Posterior vena cava (tissue), 2 donors: Measurements from ENCODE around the gene ZNF221. TPM values are rescaled to one million over a fixed set of nuclear protein-coding genes. Genes with fewer than 3 reads are reported as not detected.
"Not testable (repeated sequence)": the region's sequence is repeated elsewhere in the genome, so short reads cannot be mapped to it uniquely, and the experiment has no call there.

Experiments used
- DNase-seq: peaks from one replicate; pipeline ENCODE4 v3.0.0-alpha.2; 2020; ENCODE audit warnings: low spot score
- intact Hi-C, 2 donors: fragments of 100-400 bp; cut with DNase I; formaldehyde crosslinking; loops; one replicate each; pipeline versions ENCODE4 v1.14.1 to v1.14.2; 2022 to 2023
- total RNA-seq, 2 donors: library from RNA; stranded (reverse); fragmentation: NEBNext Ultra II Directional; extraction: Animal tissue kit (Norgen Biotek cat#: 25700); gene quantifications; one replicate each; pipeline ENCODE4 v1.2.1, GENCODE V29; 2021
- donor health status: DM: yes; HTN: yes; CAD: no.
- donor health status: DM: yes; HTN: yes; CAD: no.

ZNF221 gene
- total RNA-seq, 2 donors from 2014 or later = 4.4 to 7.4 TPM

DNA sequence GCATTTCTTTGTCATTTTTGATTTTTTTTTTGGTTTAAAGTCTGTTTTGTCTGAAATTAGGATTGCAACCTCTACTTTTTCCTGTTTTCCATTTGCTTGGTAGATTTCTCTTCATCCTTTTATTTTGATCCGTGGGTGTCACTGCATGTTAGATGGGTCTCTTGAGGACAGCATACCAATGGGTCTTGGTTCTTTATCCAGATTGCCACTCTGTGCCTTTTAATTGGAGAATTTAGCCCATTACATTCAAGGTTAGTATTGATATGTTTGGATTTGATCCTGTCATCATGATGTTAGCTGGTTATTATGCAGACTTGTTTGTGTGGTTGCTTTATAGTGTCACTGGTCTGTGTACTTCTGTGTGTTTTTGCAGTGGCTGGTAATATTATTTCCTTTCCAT is 3.6 kb upstream of the ZNF221 start:
- intact Hi-C loops, DNase-seq: not testable (repeated sequence)

DNA sequence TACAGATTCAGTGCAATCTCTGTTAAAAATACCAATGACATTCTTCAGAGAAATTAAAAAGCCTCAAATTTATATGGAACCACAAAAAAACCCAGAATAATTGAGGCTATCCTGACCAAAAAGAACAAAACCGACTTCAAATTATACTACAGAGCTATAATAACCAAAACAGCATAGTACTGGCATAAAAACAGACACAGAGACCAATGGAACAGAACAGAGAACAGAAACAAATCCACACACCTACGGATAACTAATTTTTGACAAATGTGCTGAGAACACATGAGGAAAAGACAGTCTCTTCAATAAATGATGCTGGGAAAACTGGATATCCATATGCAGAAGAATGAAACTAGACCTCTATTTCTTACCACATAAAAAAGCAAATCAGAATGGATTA is 1.2 kb upstream of the ZNF221 start:
- DNase-seq, intact Hi-C loops: not testable (repeated sequence)

DNA sequence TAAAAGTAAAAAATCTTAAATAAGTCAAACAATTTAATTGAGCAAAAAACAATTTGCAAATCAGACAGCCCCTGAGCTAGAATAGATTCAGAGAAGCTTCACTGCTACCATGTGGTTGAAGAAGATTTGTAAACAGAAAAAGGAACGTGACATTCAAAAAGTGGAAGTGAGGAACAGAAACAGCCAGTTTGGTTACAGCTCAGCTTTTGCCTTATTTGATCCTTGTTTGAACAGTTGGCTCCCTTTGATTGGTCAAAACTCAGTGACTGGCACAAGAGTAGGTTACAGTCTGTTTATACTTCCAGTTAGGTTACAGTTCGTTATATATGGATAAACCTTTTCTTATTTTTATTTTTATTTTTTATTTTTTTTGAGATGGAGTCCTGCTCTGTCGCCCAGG is 5.8 kb downstream of the ZNF221 start:
- intact Hi-C loops = no loop called here
- DNase-seq = no peak

DNA sequence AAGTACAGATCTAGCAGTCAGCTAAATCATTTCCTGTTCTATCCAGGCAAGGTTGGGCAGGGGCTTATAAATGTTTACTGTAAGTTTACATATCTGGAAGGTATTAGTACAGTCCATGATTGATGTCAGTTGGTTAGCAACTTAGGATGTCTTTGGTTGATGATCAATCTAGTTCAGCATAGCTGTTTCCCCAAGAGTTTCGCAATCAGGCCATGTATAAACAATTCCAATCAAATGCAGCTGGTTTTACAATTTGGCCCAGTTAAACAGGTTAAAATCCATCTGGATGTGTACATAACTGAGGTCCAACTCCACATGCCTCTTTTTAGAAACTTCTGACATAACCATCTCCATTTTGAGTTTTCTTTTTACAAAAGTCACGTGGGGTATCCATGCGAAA is 6.9 kb downstream of the ZNF221 start:
- no peak for DNase-seq
- intact Hi-C loops = no loop called here

DNA sequence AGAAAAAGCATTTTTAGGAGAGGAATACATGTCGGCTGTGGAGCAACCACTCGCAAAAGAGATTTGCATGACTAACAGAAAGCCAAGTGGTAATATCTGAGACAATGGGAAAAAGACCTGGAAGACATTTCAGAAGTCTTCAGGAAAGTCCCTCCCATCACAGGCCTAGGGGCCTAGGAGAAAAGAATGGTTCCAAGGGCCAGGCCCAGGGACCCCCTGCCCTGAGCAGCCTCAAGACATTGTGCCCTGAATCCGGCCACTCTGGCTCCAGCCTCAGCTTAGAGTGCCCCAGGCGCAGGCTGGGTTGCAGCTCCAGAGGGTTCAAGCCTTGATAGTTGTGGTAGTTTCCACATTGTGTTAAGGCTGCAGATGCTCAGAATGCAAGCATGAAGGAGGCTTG is 9.4 kb downstream of the ZNF221 start:
- intact Hi-C loops = no loop called here
- no peak for DNase-seq

DNA sequence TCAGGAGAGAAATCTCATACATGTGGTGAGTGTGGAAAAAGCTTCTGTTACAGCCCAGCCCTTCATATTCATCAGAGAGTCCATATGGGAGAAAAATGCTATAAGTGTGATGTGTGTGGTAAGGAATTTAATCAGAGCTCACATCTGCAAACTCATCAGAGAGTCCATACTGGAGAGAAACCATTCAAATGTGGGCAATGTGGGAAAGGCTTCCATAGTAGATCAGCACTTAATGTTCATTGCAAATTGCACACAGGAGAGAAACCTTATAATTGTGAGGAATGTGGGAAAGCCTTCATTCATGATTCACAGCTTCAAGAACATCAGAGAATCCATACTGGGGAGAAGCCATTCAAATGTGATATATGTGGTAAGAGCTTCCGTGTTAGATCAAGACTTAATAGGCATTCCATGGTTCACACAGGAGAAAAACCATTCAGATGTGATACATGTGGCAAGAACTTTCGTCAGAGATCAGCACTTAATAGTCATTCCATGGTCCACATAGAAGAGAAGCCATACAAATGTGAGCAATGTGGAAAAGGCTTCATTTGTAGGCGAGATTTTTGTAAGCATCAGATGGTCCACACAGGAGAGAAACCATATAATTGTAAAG is 15.2 kb downstream of the ZNF221 start:
- no peak for DNase-seq
- intact Hi-C loops = no loop called here

DNA sequence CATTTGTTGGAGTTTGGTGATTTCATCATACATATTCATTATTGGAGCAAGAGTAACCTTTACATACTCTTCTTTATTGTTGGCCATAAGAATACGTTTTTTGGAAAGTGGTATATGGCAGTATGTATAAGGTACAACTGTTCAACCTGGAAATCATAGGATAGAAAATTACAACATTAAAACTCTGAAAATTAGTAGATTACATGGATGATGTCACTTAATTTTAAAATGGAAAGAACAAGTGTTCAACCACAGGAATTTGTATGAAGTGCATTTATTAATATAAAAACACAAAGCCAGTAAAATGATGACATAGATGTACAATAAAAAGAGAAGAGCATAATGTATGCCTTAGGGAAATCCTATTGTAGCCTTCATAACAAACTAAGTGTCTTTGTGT is 25.7 kb downstream of the ZNF221 start:
- intact Hi-C loops = no loop called here
- DNase-seq = no peak

DNA sequence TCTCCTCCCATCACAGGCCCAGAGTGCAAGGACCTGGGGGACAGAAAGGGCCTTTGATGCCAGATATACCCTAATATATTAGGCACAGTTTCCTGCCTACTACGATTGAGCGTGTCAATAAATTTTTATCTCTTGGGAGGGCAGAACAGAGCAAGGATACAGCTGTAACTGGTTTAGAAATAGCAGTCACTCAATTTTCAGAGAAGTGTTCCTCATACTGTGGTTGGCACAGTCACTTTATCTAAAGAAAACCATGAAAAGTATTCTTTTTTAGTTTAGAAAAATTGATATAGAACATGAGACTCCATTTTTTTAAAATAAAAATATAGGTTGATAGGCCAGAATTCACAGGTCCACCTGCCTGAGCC is 32.5 kb downstream of the ZNF221 start:
- DNase-seq = no peak

DNA sequence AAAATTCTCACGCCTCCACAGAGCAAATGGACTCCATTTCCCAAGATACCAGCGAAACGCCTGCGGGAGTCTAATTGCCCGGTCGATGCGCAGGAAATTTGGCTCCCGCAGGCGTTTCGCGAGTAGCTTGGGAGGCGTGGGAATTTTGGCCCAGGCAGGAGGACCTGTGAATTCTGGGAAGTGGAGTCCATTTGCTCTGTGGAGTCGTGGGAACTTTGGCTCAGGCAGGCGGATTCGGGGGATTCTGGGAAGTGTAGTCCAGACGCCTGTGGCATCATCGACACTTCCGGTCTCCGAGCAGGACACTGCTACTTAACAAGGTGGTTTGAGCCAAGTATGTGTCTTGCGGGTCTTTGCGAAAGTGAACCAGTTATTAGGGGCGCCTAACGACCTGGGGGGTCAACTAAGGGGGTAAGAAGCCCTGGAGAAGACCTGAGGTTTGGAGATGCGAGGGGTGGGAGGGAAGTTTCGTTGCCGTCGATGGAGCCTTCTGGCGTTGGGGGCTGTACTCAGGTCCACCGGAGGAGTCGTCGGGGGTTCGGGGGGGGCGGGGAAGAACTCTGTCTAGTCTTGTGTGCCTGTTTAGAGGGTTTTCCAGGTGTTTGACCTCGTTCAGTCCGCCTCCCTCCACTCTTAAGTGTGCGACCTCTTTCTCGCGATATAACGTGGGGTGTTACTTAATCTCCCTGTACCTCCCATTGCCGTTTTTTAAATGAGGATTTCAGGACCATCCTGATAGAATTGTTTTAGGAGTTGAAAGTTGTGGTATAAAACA is 33.1 kb downstream of the ZNF221 start, which contains the start of gene ZNF155:
Gene ZNF155, plus strand, starts transcription at position 277 of the 775 bp plus-strand sequence. CDS start 4,356 bp downstream, outside the sequence.
- peak; percentile 94 for DNase-seq
- intact Hi-C loops = no loop called here

More for the DNA sequence above, 32.5 kb downstream of the ZNF221 start:
- intact Hi-C loops = no loop called here

DNA sequence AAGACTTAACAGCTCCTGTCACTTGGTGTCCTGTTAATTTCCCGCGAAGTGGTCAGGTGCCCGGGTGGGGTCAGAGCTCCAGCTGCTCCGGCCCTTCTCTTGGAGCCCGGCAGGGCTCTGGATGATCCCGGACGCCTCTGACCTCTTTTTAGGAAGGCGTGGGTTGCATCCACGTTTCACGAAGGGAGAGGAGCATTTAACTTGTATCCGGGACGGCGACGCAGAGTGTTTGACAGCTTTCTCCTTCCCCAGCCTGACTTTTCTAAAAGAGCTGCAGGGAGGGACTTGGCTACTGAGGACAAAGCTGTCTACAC is 33.6 kb downstream of the ZNF221 start:
- intact Hi-C loops = no loop called here
- DNase-seq = no peak

DNA sequence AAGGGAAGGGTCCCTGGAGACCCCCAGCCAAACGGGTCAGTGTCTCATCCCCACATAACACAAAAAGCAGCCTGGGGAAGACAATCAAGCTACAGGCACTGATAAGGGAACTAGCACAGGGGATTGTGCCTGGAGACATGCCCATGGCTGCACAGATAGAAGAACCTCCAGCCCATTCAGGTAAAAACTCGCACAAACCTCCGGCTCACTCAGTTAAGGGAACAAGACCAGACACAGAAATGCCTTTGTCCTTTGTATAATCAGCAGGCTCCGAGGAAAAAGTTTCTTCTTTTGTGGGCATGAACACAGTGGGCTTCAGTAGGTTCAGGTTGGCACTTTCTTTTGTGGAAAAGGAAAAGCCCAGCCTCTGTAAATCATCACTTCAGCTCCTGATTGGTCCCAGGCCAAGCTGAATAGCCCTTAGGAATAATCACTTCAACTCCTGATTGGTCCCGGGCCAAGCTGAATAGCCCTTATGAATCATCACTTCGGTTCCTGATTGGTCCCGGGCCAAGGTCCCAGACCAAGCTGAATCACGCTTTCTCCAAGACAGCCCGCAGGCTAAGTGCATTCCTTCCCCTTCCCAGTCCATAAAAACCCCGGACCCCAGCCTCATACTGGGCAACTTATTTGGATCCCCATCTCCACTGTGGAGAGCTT is 46.7 kb downstream of the ZNF221 start:
- intact Hi-C loops = no loop called here
- DNase-seq = no peak

DNA sequence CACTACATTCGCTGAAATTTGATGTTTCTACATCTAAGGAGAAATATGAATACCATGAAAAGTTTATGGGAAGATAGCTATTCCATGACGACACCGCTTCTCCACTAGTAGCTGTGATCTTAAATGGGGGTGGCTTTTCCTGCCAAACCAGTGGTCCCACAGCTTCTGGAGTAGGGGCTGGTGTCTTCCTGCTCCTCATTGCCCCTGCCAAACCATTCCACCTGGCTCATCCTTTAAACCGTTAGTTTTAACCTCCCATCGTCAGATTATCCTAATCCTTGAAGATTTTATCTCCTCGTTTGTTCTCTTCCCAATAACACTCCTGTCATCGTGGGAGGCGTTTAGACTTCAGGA is 51.2 kb downstream of the ZNF221 start:
- no peak for DNase-seq
- intact Hi-C loops = no loop called here

DNA sequence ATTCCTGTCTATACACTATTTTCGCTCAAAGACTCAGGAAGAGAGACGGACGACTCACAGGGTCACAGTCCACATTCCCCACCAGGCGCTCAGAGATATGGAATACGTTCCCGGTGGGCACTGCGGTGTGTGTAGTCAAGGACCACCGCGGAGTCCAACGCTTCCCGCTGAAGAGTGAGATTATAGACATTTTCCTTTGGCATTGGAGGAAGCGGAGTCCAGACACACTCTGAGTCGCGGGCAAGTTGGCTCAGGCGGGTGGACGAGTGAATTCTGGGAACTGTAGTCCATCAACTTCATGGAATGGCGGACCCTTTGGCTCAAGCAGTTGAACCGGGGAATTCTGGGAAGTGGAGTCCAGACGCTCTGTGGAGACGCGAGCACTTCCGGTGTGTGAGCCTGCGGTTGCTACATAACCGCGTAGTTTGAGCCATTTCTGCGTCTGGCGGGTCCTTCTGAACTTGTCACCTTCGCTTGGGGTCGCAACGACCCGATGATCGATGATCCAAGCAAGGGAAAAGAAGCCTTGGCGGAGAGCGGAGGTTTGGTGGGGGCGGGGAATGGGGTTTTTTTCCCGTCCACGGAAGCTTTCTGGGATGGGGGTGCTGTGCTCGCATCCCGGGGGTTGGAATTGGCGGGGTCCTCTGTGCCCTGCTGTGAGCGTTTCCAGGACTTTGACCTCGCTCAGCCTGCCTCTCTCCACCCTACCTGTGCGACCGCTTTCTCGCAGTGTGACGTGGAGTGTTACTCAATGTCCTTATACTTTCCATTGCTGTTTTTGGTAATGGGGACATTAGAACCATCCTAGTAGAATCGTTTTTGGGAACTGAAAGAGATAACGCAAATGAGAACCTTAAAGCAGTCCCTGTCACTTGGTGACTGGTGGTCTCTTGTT is 51.8 kb downstream of the ZNF221 start, which contains the start of gene ZNF230:
Gene ZNF230, plus strand, starts transcription at position 392 of the 895 bp plus-strand sequence. CDS start 4,122 bp downstream, outside the sequence.
- intact Hi-C loops = no loop called here
- DNase-seq = peak; percentile 96

DNA sequence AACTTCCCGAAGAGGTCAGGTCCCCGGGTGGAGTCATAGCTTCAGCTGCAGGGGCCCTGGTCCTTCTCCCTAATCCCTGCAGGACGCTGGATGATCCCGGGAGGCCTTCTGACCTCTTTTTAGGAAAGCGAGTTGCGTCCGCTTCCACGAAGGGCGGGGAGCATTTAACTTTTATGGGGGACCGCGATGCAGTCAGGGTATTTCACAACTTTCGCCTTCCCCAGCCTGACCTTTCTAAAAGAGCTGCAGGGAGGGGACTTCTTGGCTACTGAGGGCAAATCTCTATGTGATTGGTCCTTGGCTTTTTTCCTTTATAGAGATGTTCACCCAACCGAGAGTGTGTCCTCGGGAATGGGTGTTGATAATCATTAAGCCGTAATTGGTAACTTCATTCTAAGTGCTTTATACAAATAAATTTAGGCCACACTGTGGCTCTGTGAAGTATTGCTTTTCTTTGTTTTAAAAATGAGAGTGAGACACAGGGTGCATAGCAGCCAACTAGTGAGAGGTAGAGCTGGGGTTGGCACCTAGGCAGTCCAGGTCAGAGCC is 52.5 kb downstream of the ZNF221 start:
- DNase-seq = no peak
- intact Hi-C loops = no loop called here

DNA sequence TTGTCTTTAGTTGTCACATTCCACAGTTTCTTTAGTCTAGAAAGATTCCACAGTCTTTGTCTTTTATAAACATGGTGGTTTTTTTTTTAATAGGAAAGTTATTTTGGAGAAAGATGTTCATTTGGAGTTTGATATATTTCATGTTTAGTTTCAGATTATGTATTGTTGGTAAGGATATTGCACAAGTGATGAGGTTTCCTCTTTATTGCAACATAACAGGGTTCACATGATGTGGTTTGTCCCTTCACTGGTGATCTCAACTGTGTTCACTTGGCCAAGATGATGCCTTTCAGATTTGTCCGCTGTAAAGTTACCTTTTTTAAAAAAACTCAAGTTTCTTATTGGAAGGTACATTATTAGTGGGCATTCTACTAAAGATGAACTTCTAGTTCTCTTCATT is 54.9 kb downstream of the ZNF221 start:
- intact Hi-C loops = no loop called here
- no peak for DNase-seq

DNA sequence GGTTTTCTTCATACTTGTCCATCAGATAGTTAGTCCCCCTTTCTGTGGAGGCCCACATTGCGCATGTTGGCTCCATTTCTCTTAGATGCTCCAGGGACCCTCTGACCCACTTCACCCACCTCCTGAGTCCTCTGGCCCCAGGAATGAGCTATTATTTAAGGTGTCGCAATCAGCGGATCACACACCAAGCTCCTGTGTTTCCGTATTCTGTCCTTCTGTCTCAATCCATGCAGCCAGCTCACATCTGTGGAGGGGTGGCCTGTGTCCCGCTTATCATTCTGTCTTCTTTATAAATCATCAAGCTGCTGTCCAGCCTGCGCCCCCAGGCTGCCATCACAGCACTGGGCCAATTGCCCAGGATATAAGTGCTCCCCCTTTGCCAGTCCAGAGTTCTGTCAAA is 56.4 kb downstream of the ZNF221 start:
- intact Hi-C loops = no loop called here
- DNase-seq = no peak

DNA sequence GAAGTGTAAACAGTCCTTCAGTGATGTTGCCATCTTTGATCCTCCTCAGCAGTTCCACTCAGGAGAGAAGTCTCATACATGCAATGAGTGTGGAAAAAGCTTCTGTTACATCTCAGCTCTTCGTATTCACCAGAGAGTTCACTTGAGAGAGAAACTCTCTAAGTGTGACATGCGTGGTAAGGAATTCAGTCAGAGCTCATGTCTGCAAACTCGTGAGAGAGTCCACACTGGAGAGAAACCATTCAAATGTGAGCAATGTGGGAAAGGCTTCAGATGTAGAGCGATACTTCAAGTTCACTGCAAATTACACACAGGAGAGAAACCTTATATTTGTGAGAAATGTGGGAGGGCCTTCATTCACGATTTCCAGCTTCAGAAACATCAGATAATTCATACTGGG is 59.4 kb downstream of the ZNF221 start:
- intact Hi-C loops = no loop called here
- DNase-seq = no peak
